GM20000 (cell line): ENCODE results near the gene MTMR12.

Experiments used
- DNase-seq: peaks from one replicate; pipeline ENCODE4 v3.0.0; 2012; ENCODE audit warnings: low spot score
- CTCF ChIP-seq: IDR thresholded peaks from 2 replicates; pipeline ENCODE4 v1.5.1; 2012; ENCODE audit warnings: mild to moderate bottlenecking, control low read depth; ENCODE audit errors: extremely low read depth, missing control alignments

The MTMR12 gene

DNA sequence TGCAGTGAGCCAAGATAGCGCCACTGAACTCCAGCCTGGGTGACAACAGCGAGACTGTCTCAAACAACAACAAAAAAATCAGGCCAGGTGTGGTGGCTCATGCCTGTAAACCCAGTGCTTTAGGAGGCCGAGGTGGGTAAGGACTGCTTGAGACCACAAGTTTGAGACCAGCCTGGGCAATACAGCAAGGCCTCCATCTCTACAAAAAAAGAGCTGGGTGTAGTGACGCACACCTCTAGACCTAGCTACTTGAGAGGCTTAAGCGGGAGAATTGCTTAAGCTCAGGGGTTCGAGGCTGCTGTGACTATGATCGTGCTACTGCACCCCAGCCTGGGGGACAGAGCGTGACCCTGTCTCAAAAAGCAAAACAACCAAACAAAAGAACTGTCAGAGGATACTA, 39.9 kb upstream of the MTMR12 start:
- no peak for DNase-seq
- no peak for TF ChIP-seq CTCF

GRCh38 chr5:32346869-32347268, 34.1 kb upstream of the MTMR12 start:
- DNase-seq, result no peak
- no peak for TF ChIP-seq CTCF

- no peak for DNase-seq
These were observed 30.4 kb upstream of the MTMR12 start for GRCh38 chr5:32343058-32343672.

DNA sequence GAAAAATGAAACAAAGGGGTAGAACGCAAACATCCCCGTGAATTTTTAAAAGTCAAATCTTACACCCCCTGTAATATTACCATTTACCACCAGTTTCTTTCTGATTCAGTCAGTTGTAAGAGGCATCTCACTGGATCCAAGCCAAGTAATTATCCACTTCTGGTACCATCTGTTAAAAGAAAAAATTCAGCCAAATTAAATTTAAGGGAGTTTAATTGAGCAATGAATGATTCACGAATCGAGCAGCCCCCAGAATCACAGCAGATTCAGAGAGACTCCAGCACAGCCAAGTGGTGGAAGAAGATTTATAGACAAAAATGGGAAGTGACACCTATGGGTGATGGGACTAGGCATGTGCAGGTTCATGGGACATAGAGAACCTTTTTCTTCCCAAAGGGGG, 29.9 kb upstream of the MTMR12 start:
- DNase-seq, result no peak
- no peak for TF ChIP-seq CTCF

More at GRCh38 chr5:32343058-32343672, 30.4 kb upstream of the MTMR12 start:
- TF ChIP-seq CTCF, result no peak

DNA sequence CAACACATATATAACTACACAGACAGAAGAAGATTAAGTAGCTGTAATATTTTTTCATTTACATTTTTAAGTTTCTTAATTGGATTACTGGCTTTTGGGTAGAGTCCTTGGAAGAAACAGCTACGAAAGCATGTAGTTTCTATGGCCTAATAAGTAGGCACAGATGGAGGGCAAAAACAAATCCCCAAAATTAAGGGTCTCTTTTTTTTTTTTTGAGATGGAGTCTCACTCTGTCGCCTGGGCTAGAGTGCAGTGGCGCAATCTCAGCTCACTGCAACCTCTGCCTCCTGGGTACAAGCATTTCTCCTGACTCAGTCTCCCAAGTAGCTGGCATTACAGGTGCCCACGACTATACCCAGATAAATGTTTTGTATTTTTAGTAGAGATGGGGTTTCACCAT, 27.1 kb upstream of the MTMR12 start:
- DNase-seq, result no peak
- no peak for TF ChIP-seq CTCF

GRCh38 chr5:32339198-32339597, 26.5 kb upstream of the MTMR12 start:
- no peak for DNase-seq
- no peak for TF ChIP-seq CTCF

GRCh38 chr5:32332966-32333365, 20.2 kb upstream of the MTMR12 start:
- no peak for DNase-seq
- TF ChIP-seq CTCF, result no peak
